Trophoblast cell (in vitro differentiated cells and primary cell): ENCODE measurements around the gene TLR3.
A peak's percentile ranks its signal among the peaks of the same experiment; 100 is the strongest.
"Not testable (repeated sequence)": the region's sequence is repeated elsewhere in the genome, so short reads cannot be mapped to it uniquely, and the experiment has no call there.

Experiments
- DNase-seq, 2 donors: peaks; one replicate each; pipeline ENCODE4 v3.0.0-alpha.2; 2016
- H2AFZ ChIP-seq: 2 replicates; pipeline ENCODE4 v1.6.1; 2013; ENCODE audit warnings: low read length, moderate library complexity, mild to moderate bottlenecking; ENCODE audit not compliant: insufficient read depth, poor library complexity
- H2AK5ac ChIP-seq: 2 replicates; pipeline ENCODE4 v1.6.1; 2013; ENCODE audit warnings: mild to moderate bottlenecking, low read length
- H2BK120ac ChIP-seq: 2 replicates; pipeline ENCODE4 v1.6.1; 2013; ENCODE audit warnings: low read length, mild to moderate bottlenecking, moderate library complexity; ENCODE audit not compliant: insufficient read depth, poor library complexity
- H2BK12ac ChIP-seq: 2 replicates; pipeline ENCODE4 v1.6.1; 2013; ENCODE audit warnings: mild to moderate bottlenecking, low read length, moderate library complexity
- H2BK5ac ChIP-seq: 2 replicates; pipeline ENCODE4 v1.6.1; 2013; ENCODE audit warnings: low read length, low read depth, moderate library complexity, mild to moderate bottlenecking; ENCODE audit not compliant: poor library complexity
- H3K14ac ChIP-seq: 2 replicates; pipeline ENCODE4 v1.6.1; 2013; ENCODE audit warnings: mild to moderate bottlenecking, low read length
- H3K18ac ChIP-seq: 2 replicates; pipeline ENCODE4 v1.6.1; 2013; ENCODE audit warnings: mild to moderate bottlenecking, low read length
- H3K23ac ChIP-seq: 2 replicates; pipeline ENCODE4 v1.6.1; 2013; ENCODE audit warnings: low read length
- H3K27ac ChIP-seq: 2 replicates; pipeline ENCODE4 v1.5.1; 2013; ENCODE audit warnings: low read depth, mild to moderate bottlenecking, inconsistent platforms, low read length, moderate library complexity
- H3K27me3 ChIP-seq: 2 replicates; pipeline ENCODE4 v1.6.1; 2013; ENCODE audit warnings: inconsistent platforms, mild to moderate bottlenecking, low read length, moderate library complexity; ENCODE audit not compliant: insufficient read depth
- H3K36me3 ChIP-seq, 2 experiments: 1 replicate in 1 of 2; 2 replicates in 1 of 2; pipeline ENCODE4 v1.6.1; 2013; ENCODE audit warnings: low read length in 2 of 2, mild to moderate bottlenecking in 2 of 2, moderate library complexity in 1 of 2; ENCODE audit not compliant: insufficient read depth in 2 of 2, control insufficient read depth in 1 of 2
- H3K4ac ChIP-seq: 2 replicates; pipeline ENCODE4 v1.6.1; 2013; ENCODE audit warnings: low read depth, mild to moderate bottlenecking, low read length, moderate library complexity
- H3K4me1 ChIP-seq, 2 experiments: 1 replicate in 1 of 2; 2 replicates in 1 of 2; pipeline ENCODE4 v1.6.1; 2013; ENCODE audit warnings: low read length in 2 of 2, mild to moderate bottlenecking in 2 of 2, moderate library complexity in 1 of 2; ENCODE audit not compliant: insufficient read depth in 2 of 2, control insufficient read depth in 1 of 2
- H3K4me2 ChIP-seq: 2 replicates; pipeline ENCODE4 v1.6.1; 2013; ENCODE audit warnings: inconsistent platforms, mild to moderate bottlenecking, low read length, moderate library complexity
- H3K4me3 ChIP-seq: 2 replicates; pipeline ENCODE4 v1.5.1; 2013; ENCODE audit warnings: mild to moderate bottlenecking, low read depth, low read length, inconsistent platforms
- H3K79me1 ChIP-seq: one replicate; pipeline ENCODE4 v1.6.1; 2013; ENCODE audit warnings: low read length
- H3K79me2 ChIP-seq: 2 replicates; pipeline ENCODE4 v1.6.1; 2013; ENCODE audit warnings: low read length, mild to moderate bottlenecking; ENCODE audit not compliant: control insufficient read depth, insufficient read depth, poor library complexity
- H3K9ac ChIP-seq: 2 replicates; pipeline ENCODE4 v1.6.1; 2013; ENCODE audit warnings: mild to moderate bottlenecking, low read length
- H3K9me3 ChIP-seq: 2 replicates; pipeline ENCODE4 v1.6.1; 2013; ENCODE audit warnings: low read depth, mild to moderate bottlenecking, control low read depth, inconsistent platforms, low read length; ENCODE audit not compliant: insufficient read depth
- H4K12ac ChIP-seq: 2 replicates; pipeline ENCODE4 v1.6.1; 2013; ENCODE audit warnings: low read depth, mild to moderate bottlenecking, low read length, moderate library complexity
- H4K8ac ChIP-seq: 2 replicates; pipeline ENCODE4 v1.6.1; 2013; ENCODE audit warnings: low read depth, mild to moderate bottlenecking, low read length, moderate library complexity
- H4K91ac ChIP-seq: one replicate; pipeline ENCODE4 v1.6.1; 2013; ENCODE audit warnings: low read depth, mild to moderate bottlenecking, low read length, moderate library complexity
- WGBS: extraction: QIAGEN DNeasy Blood & Tissue Kit; methylation state at CpG from one replicate; pipeline ENCODE4 v1.1.7; 2013; ENCODE audit warnings: missing lambda C conversion rate; ENCODE audit not compliant: insufficient read length, insufficient coverage; ENCODE audit errors: extremely low coverage; 5-methylcytosine and 5-hydroxymethylcytosine counted together

Gene TLR3

DNA sequence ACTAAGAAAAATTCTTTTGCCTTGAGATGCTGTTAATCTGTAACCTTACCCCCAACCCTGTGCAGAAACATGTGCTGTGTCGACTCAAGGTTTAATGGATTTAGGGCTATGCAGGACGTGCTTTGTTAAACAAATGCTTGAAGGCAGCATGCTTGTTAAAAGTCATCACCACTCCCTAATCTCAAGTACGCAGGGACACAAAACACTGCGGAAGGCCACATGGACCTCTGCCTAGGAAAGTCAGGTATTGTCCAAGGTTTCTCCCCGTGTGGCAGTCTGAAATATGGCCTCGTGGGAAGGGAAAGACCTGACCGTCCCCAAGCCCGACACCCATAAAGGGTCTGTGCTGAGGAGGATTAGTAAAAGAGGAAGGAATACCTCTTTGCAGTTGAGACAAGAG, 18.8 kb upstream of the TLR3 start:
- no CpG with 5 or more reads among the region's 8 CpGs for WGBS
- H3K14ac ChIP-seq, H2AFZ ChIP-seq, H2AK5ac ChIP-seq, H4K8ac ChIP-seq, H3K4ac ChIP-seq, DNase-seq, H2BK12ac ChIP-seq, H3K4me1 ChIP-seq, H3K27me3 ChIP-seq, H3K23ac ChIP-seq, H3K18ac ChIP-seq, H3K4me2 ChIP-seq, H3K36me3 ChIP-seq, H3K9me3 ChIP-seq, H3K4me3 ChIP-seq, H4K12ac ChIP-seq, H3K79me2 ChIP-seq, H3K9ac ChIP-seq: not testable (repeated sequence)
- Histone ChIP-seq H4K91ac (peak overlapping the region; percentile 85), H2BK5ac (peak overlapping the region; percentile 52), H3K27ac (peak overlapping the region; percentile 94), H3K79me1 (peaks cover 14% of the 10 kb centered on the region), H2BK120ac (peak overlapping the region; percentile 90)

DNA sequence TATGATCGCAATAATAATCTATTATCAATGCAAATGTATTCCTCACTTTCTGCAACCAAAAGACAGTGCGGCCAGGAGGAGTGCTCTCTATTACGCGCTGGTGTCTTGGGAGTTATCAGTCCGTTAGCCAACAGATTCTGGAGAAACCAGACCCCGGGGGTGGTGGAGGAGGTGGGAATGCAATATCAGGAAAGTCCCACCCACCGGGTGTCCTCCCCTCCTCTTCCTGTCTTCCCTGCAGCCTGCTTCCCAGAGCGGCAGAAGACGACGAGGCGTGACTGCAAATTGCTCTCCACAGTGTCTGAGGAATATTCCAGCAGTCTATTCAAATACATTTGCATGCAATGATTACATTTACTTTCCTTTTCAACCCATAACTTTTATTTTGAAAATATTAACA, 17.9 kb upstream of the TLR3 start:
- Histone ChIP-seq H2AK5ac (no peak overlapping the region), H2AFZ (no peak overlapping the region), H4K8ac (peak overlapping the region; percentile 37), H2BK120ac (peak overlapping the region; percentile 1), H3K4me1 (peaks cover 0 to 5% of the 10 kb centered on the region in 2 experiments), H3K4me2 (peak overlapping the region; percentile 42), H4K12ac (no peak overlapping the region), H3K4me3 (no peak overlapping the region), H3K27ac (peak overlapping the region; percentile 88), H3K23ac (no peak overlapping the region), H3K9me3 (no peaks in the 10 kb centered on the region), H3K4ac (no peak overlapping the region), H3K18ac (no peak overlapping the region), H2BK12ac (no peak overlapping the region), H4K91ac (peak overlapping the region; percentile 63), H3K36me3 (peaks cover 0 to 2% of the 10 kb centered on the region in 2 experiments), H3K27me3 (no peaks in the 10 kb centered on the region), H3K79me1 (peaks cover 14% of the 10 kb centered on the region), H3K79me2 (no peaks in the 10 kb centered on the region), H2BK5ac (peak overlapping the region; percentile 0), H3K9ac (no peak overlapping the region), H3K14ac (no peak overlapping the region)
- no CpG with 5 or more reads among the region's 11 CpGs for WGBS
- no peak for DNase-seq

DNA sequence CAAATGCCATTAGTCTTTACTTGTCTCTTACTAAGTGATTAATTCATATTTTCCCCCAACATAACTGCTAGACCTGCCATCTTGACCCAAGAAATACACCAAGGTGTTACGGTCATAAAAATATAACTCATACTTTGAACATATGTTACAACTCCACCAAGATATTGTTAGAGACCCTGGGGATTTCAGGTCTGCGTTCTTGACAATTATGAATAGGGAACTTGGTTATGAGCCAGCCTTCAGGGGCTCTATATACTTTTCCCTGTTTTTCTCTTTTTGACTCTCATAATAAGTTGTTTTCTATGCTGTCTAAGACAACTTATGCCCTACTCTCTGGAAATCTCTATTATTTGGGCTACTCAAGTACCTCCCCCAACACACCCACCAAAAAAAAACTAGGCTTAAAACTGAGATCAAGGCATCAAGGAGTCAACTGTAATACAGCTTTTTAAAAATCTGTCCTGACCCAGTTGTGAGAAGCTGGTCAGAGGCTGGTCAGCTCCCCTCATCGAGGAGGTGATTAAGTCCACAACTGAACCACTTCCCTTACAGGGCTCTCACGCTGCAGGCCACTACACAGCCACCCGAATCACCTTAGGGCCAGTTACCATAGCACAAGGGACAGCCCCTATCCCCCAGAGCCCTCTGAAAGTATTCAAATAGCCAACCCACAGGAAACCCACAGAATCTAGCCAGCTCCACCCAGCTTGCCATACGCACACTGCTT, 10.5 kb upstream of the TLR3 start:
- no peak overlapping the region for H2AFZ ChIP-seq
- no peak overlapping the region for H2BK12ac ChIP-seq
- no peak overlapping the region for H3K14ac ChIP-seq
- no peak overlapping the region for H2BK5ac ChIP-seq
- no peaks in the 10 kb centered on the region for H3K9me3 ChIP-seq
- H4K8ac ChIP-seq, result no peak overlapping the region
- H4K12ac ChIP-seq, result no peak overlapping the region
- no peaks in the 10 kb centered on the region for H3K4me1 ChIP-seq
- H3K79me2 ChIP-seq, result no peaks in the 10 kb centered on the region
- no peak overlapping the region for H2AK5ac ChIP-seq
- no CpG with 5 or more reads among the region's 6 CpGs for whole genome bisulfite sequencing
- H3K18ac ChIP-seq, result no peak overlapping the region
- no peak overlapping the region for H3K23ac ChIP-seq
- H4K91ac ChIP-seq, result no peak overlapping the region
- no peak overlapping the region for H3K9ac ChIP-seq
- H3K79me1 ChIP-seq, result no peaks in the 10 kb centered on the region
- H3K4me3 ChIP-seq, result no peak overlapping the region
- no peak overlapping the region for H2BK120ac ChIP-seq
- no peak overlapping the region for H3K27ac ChIP-seq
- no peaks in the 10 kb centered on the region for H3K36me3 ChIP-seq
- no peak overlapping the region for H3K4ac ChIP-seq
- no peak overlapping the region for H3K4me2 ChIP-seq
- H3K27me3 ChIP-seq, result no peaks in the 10 kb centered on the region
- DNase-seq, result no peak

DNA sequence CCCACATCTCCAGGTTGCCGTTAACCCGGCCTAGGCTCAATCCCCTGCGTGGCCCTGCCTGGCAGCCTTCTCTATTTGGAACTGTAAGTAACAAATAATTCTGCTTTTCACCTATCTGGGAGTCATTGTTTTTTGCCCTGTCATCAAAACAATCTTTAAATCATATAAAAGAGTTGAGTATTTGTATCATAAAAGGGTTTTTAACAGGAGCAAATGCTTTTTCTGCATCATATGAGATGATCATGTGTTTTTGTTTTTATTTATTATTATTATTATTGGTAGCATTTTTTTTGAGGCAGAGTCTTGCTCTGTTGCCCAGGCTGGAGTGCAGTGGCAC, 10.0 kb upstream of the TLR3 start:
- no peak overlapping the region for H3K4me2 ChIP-seq
- no peaks in the 10 kb centered on the region for H3K4me1 ChIP-seq
- no peak for DNase-seq
- H3K14ac ChIP-seq, result no peak overlapping the region
- H3K18ac ChIP-seq, result no peak overlapping the region
- no peak overlapping the region for H2BK120ac ChIP-seq
- no peaks in the 10 kb centered on the region for H3K79me2 ChIP-seq
- no peak overlapping the region for H4K8ac ChIP-seq
- no peak overlapping the region for H4K91ac ChIP-seq
- no peak overlapping the region for H3K23ac ChIP-seq
- WGBS, result no CpG with 5 or more reads among the region's 3 CpGs
- H3K9ac ChIP-seq, result no peak overlapping the region
- H2BK5ac ChIP-seq, result no peak overlapping the region
- H2BK12ac ChIP-seq, result no peak overlapping the region
- H3K4me3 ChIP-seq, result no peak overlapping the region
- H2AK5ac ChIP-seq, result no peak overlapping the region
- no peak overlapping the region for H4K12ac ChIP-seq
- no peaks in the 10 kb centered on the region for H3K79me1 ChIP-seq
- H3K27ac ChIP-seq, result no peak overlapping the region
- no peaks in the 10 kb centered on the region for H3K27me3 ChIP-seq
- H3K4ac ChIP-seq, result no peak overlapping the region
- H2AFZ ChIP-seq, result no peak overlapping the region
- H3K9me3 ChIP-seq, result no peaks in the 10 kb centered on the region
- H3K36me3 ChIP-seq, result no peaks in the 10 kb centered on the region
